H9 (cell line): ENCODE data around the gene FRY. TPM values are rescaled to one million over a fixed set of nuclear protein-coding genes. Genes with fewer than 3 reads are reported as not detected.

Experiments used
- DNase-seq: peaks from one replicate; pipeline ENCODE4 v3.0.0-alpha.2; 2017
- H2AFZ ChIP-seq: one replicate; pipeline ENCODE4 v1.6.1; 2013; ENCODE audit warnings: mild to moderate bottlenecking, low read length, control low read depth, moderate library complexity
- H2AK5ac ChIP-seq: 2 replicates; pipeline ENCODE4 v1.6.1; 2013; ENCODE audit warnings: low read length, control low read depth, mixed read lengths; ENCODE audit not compliant: insufficient read length
- H2BK120ac ChIP-seq: one replicate; pipeline ENCODE4 v1.6.1; 2013; ENCODE audit warnings: low read depth, mild to moderate bottlenecking, low read length, control low read depth, inconsistent platforms; ENCODE audit not compliant: poor library complexity, severe bottlenecking
- H2BK12ac ChIP-seq: 2 replicates; pipeline ENCODE4 v1.6.1; 2013; ENCODE audit warnings: low read length, control low read depth, mixed read lengths, low read depth; ENCODE audit not compliant: insufficient read length
- H2BK15ac ChIP-seq: 2 replicates; pipeline ENCODE4 v1.6.1; 2013; ENCODE audit warnings: low read depth, low read length, control low read depth
- H2BK20ac ChIP-seq: one replicate; pipeline ENCODE4 v1.6.1; 2013; ENCODE audit warnings: low read depth, mild to moderate bottlenecking, low read length, control low read depth, inconsistent platforms; ENCODE audit not compliant: poor library complexity, severe bottlenecking
- H2BK5ac ChIP-seq: 2 replicates; pipeline ENCODE4 v1.6.1; 2013; ENCODE audit warnings: low read length, control low read depth, mixed read lengths; ENCODE audit not compliant: insufficient read length
- H3K14ac ChIP-seq: 2 replicates; pipeline ENCODE4 v1.6.1; 2013; ENCODE audit warnings: low read length, control low read depth; ENCODE audit not compliant: insufficient read depth
- H3K18ac ChIP-seq: 2 replicates; pipeline ENCODE4 v1.6.1; 2013; ENCODE audit warnings: low read depth, mild to moderate bottlenecking, mixed read lengths, low read length, control low read depth; ENCODE audit not compliant: insufficient read length
- H3K23ac ChIP-seq: 2 replicates; pipeline ENCODE4 v1.6.1; 2013; ENCODE audit warnings: low read length, control low read depth, mixed read lengths, low read depth; ENCODE audit not compliant: insufficient read length
- H3K23me2 ChIP-seq: 2 replicates; pipeline ENCODE4 v1.6.1; 2013; ENCODE audit warnings: low read depth, mild to moderate bottlenecking, mixed read lengths, low read length, control low read depth; ENCODE audit not compliant: insufficient read length, poor library complexity, severe bottlenecking
- H3K27ac ChIP-seq: 2 replicates; pipeline ENCODE4 v1.5.1; 2013; ENCODE audit warnings: low read length, control low read depth, mixed read lengths, low read depth; ENCODE audit not compliant: insufficient read length
- H3K27me3 ChIP-seq: 2 replicates; pipeline ENCODE4 v1.6.1; 2013; ENCODE audit warnings: low read length, control low read depth, inconsistent platforms; ENCODE audit not compliant: insufficient read depth
- H3K4ac ChIP-seq: 2 replicates; pipeline ENCODE4 v1.6.1; 2013; ENCODE audit warnings: low read depth, mild to moderate bottlenecking, control low read depth, inconsistent platforms, low read length, moderate library complexity
- H3K4me1 ChIP-seq: 2 replicates; pipeline ENCODE4 v1.6.1; 2013; ENCODE audit warnings: low read length, control low read depth, inconsistent platforms; ENCODE audit not compliant: insufficient read depth
- H3K4me2 ChIP-seq: 2 replicates; pipeline ENCODE4 v1.6.1; 2013; ENCODE audit warnings: low read length, control low read depth, mixed read lengths; ENCODE audit not compliant: insufficient read length, insufficient read depth
- H3K56ac ChIP-seq: 2 replicates; pipeline ENCODE4 v1.6.1; 2013; ENCODE audit warnings: low read depth, mild to moderate bottlenecking, mixed read lengths, low read length, control low read depth; ENCODE audit not compliant: insufficient read length
- H3K79me1 ChIP-seq: 2 replicates; pipeline ENCODE4 v1.6.1; 2013; ENCODE audit warnings: low read depth, mild to moderate bottlenecking, moderate library complexity, low read length, control low read depth, inconsistent platforms; ENCODE audit not compliant: insufficient read depth, poor library complexity, severe bottlenecking
- H3K79me2 ChIP-seq: 2 replicates; pipeline ENCODE4 v1.6.1; 2013; ENCODE audit warnings: low read length, control low read depth, inconsistent platforms; ENCODE audit not compliant: insufficient read depth
- H3K9ac ChIP-seq: 2 replicates; pipeline ENCODE4 v1.6.1; 2013; ENCODE audit warnings: low read length, control low read depth, mixed read lengths; ENCODE audit not compliant: insufficient read length; ENCODE audit errors: extremely low read depth
- H3K9me3 ChIP-seq: one replicate; pipeline ENCODE4 v1.6.1; 2013; ENCODE audit warnings: low read depth, low read length, inconsistent platforms; ENCODE audit not compliant: control insufficient read depth
- H3T11ph ChIP-seq: one replicate; pipeline ENCODE4 v1.6.1; 2013; ENCODE audit warnings: mild to moderate bottlenecking, low read length, control low read depth, inconsistent platforms
- H4K20me1 ChIP-seq: one replicate; pipeline ENCODE4 v1.6.1; 2013; ENCODE audit not compliant: control insufficient read depth, insufficient read length, insufficient read depth
- H4K5ac ChIP-seq: 2 replicates; pipeline ENCODE4 v1.6.1; 2013; ENCODE audit warnings: low read depth, mild to moderate bottlenecking, mixed read lengths, low read length, control low read depth; ENCODE audit not compliant: insufficient read length
- H4K8ac ChIP-seq: replicated peaks from 2 replicates; pipeline ENCODE4 v1.6.1; 2013; ENCODE audit warnings: low read length, control low read depth, mixed read lengths, low read depth; ENCODE audit not compliant: insufficient read length
- H4K91ac ChIP-seq: 2 replicates; pipeline ENCODE4 v1.6.1; 2013; ENCODE audit warnings: low read depth, mild to moderate bottlenecking, moderate library complexity, mixed read lengths, low read length, control low read depth; ENCODE audit not compliant: insufficient read length
- H3K27ac Mint-ChIP-seq, 3 experiments: 2 replicates in 2 of 3; 3 replicates in 1 of 3; pipeline ENCODE4 v1.8.0; 2020 to 2021; ENCODE audit warnings: mixed read lengths in 3 of 3, mild to moderate bottlenecking in 1 of 3, moderate library complexity in 1 of 3
- H3K27me3 Mint-ChIP-seq: 2 replicates; pipeline ENCODE4 v1.8.0; 2021; ENCODE audit warnings: low read depth, mild to moderate bottlenecking, moderate library complexity, mixed read lengths
- H3K36me3 Mint-ChIP-seq, 3 experiments: 2 replicates in 2 of 3; 3 replicates in 1 of 3; pipeline ENCODE4 v1.8.0; 2020 to 2021; ENCODE audit warnings: low read depth in 3 of 3, mixed read lengths in 3 of 3; ENCODE audit not compliant: insufficient read depth in 1 of 3
- H3K4me1 Mint-ChIP-seq, 2 experiments: 2 replicates each; pipeline ENCODE4 v1.8.0; 2020; ENCODE audit warnings: mixed read lengths in 2 of 2
- H3K4me3 Mint-ChIP-seq, 2 experiments: 2 replicates in 1 of 2; 3 replicates in 1 of 2; pipeline ENCODE4 v1.8.0; 2020 to 2021; ENCODE audit warnings: mild to moderate bottlenecking in 2 of 2, mixed read lengths in 2 of 2, moderate library complexity in 1 of 2
- H3K9me3 Mint-ChIP-seq, 2 experiments: 2 replicates in 1 of 2; 3 replicates in 1 of 2; pipeline ENCODE4 v1.8.0; 2020; ENCODE audit warnings: mild to moderate bottlenecking in 2 of 2, mixed read lengths in 2 of 2, moderate library complexity in 1 of 2
- WGBS: extraction: QIAGEN DNeasy Blood & Tissue Kit; methylation state at CpG from one replicate; pipeline ENCODE4 v1.1.7; 2013; ENCODE audit warnings: missing lambda C conversion rate, low lambda C conversion rate, mixed read lengths; ENCODE audit not compliant: insufficient read length; ENCODE audit errors: extremely low coverage; 5-methylcytosine and 5-hydroxymethylcytosine counted together
- total RNA-seq: library from RNA; stranded (reverse); gene quantifications from 2 replicates; pipeline ENCODE4 v1.2.1, GENCODE V29; 2021
- TF ChIP-seq, protein P1 (sequence below): fragments of 200-600 bp; sonication (generic); conservative IDR thresholded peaks from 3 replicates; pipeline ENCODE4 v1.8.0; 2021; ENCODE audit warnings: antibody characterized with exemption, mild to moderate bottlenecking

FRY gene
- total RNA-seq, 1 experiment from 2014 or later: 5.2 TPM

- H3K79me1 ChIP-seq: no peaks in the 10 kb centered on the region
- H2AFZ ChIP-seq: no peak overlapping the region
- no peak overlapping the region for H3K4me2 ChIP-seq
- H3K56ac ChIP-seq: no peak overlapping the region
- no peak overlapping the region for H3K23ac ChIP-seq
- no peak overlapping the region for H3T11ph ChIP-seq
- no peaks in the 10 kb centered on the region for H3K23me2 ChIP-seq
- H3K4me1 ChIP-seq: no peaks in the 10 kb centered on the region
- H3K4me3 Mint-ChIP-seq: no peak overlapping the region
- H3K9ac ChIP-seq: no peak overlapping the region
- no peak overlapping the region for H2BK20ac ChIP-seq
- peaks cover 0 to 13% of the 10 kb centered on the region in 2 experiments; a peak in 3 of 4 replicates for H3K4me1 Mint-ChIP-seq
- no peak overlapping the region for H3K4ac ChIP-seq
- no peaks in the 10 kb centered on the region for H3K27me3 ChIP-seq
- no peak overlapping the region for H2AK5ac ChIP-seq
- H4K20me1 ChIP-seq: no peaks in the 10 kb centered on the region
- no peak overlapping the region for H4K8ac ChIP-seq
- no peak overlapping the region for H2BK12ac ChIP-seq
- H2BK5ac ChIP-seq: no peak overlapping the region
- no peak overlapping the region for H2BK15ac ChIP-seq
- TF ChIP-seq, protein P1, sequence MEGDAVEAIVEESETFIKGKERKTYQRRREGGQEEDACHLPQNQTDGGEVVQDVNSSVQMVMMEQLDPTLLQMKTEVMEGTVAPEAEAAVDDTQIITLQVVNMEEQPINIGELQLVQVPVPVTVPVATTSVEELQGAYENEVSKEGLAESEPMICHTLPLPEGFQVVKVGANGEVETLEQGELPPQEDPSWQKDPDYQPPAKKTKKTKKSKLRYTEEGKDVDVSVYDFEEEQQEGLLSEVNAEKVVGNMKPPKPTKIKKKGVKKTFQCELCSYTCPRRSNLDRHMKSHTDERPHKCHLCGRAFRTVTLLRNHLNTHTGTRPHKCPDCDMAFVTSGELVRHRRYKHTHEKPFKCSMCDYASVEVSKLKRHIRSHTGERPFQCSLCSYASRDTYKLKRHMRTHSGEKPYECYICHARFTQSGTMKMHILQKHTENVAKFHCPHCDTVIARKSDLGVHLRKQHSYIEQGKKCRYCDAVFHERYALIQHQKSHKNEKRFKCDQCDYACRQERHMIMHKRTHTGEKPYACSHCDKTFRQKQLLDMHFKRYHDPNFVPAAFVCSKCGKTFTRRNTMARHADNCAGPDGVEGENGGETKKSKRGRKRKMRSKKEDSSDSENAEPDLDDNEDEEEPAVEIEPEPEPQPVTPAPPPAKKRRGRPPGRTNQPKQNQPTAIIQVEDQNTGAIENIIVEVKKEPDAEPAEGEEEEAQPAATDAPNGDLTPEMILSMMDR: no peak
- H3K27me3 Mint-ChIP-seq: no peaks in the 10 kb centered on the region
- WGBS: no CpG with 5 or more reads among the region's 3 CpGs
- no peak overlapping the region for H4K5ac ChIP-seq
- no peak overlapping the region for H2BK120ac ChIP-seq
- no peaks in the 10 kb centered on the region for H3K9me3 ChIP-seq
- DNase-seq: no peak
- no peak overlapping the region for H3K14ac ChIP-seq
- H3K36me3 Mint-ChIP-seq: no peaks in the 10 kb centered on the region
- H3K9me3 Mint-ChIP-seq: no peaks in the 10 kb centered on the region
- no peak overlapping the region; a peak in 1 of 7 replicates for H3K27ac Mint-ChIP-seq
- no peak overlapping the region for H4K91ac ChIP-seq
- no peak overlapping the region for H3K18ac ChIP-seq
- H3K79me2 ChIP-seq: no peaks in the 10 kb centered on the region
- H3K27ac ChIP-seq: no peak overlapping the region
Observed at GRCh38 chr13:32278426-32278825, 246.9 kb downstream of the FRY start.
